Endothelial cell of umbilical vein (primary cell): ENCODE data around the gene ARID1B.

Experiments
- FOS ChIP-seq: IDR thresholded peaks from 2 replicates; pipeline ENCODE4 v1.6.1; 2011; ENCODE audit warnings: mild to moderate bottlenecking, low read length, moderate library complexity, borderline replicate concordance; ENCODE audit not compliant: insufficient read depth
- MYC ChIP-seq: IDR thresholded peaks from one replicate; pipeline ENCODE4 v1.6.1; 2011; ENCODE audit warnings: mild to moderate bottlenecking, low read depth, low read length
- POLR2A ChIP-seq: IDR thresholded peaks from 2 replicates; pipeline ENCODE4 v1.6.1; 2012; ENCODE audit warnings: low read depth, mild to moderate bottlenecking, control low read depth, low read length
- POLR2AphosphoS5 ChIP-seq: IDR thresholded peaks from 2 replicates; pipeline ENCODE4 v1.6.1; 2012; ENCODE audit warnings: low read depth, mild to moderate bottlenecking, control low read depth, low read length, moderate library complexity; ENCODE audit not compliant: insufficient read depth
- TF ChIP-seq, protein P1 (sequence below), 2 donors: IDR thresholded peaks; 1 replicate in 1 of 2; 2 replicates in 1 of 2; pipeline ENCODE4 v1.5.1; 2011; ENCODE audit warnings: low read length in 2 of 2, mild to moderate bottlenecking in 2 of 2, moderate library complexity in 2 of 2, control low read depth in 1 of 2, inconsistent platforms in 1 of 2, low read depth in 1 of 2; ENCODE audit not compliant: insufficient read depth in 1 of 2; ENCODE audit errors: extremely low read depth in 1 of 2

DNA sequence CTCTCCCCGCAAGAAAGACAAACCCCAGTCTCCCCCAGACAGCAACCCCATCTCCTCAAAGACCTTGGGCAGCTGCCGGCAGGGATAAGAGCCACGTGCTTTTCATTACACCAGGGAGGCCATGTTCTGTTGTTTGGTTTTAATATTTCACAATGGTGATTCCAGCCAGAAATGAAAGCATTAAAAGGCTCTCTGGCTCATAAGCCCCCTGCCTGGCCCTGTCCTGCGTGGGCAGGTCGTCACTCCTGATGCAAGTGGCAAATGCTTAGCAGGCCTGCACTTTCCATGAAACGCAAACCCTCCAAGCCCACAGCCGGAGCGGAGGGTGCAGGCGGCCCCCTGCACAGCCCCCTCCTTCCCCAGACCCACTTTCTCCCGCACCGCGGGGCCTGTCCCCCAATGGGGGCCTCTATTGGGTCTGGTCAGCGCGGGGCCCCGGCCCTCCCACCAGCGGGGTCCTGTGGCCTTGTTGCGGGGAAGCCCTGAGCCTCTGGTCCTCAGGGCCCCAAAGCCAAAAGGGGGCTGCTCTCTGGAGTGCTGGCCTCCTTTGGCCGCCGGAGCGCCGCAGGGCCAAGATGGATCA is 469.0 kb downstream of the ARID1B start:
- TF ChIP-seq, protein P1, sequence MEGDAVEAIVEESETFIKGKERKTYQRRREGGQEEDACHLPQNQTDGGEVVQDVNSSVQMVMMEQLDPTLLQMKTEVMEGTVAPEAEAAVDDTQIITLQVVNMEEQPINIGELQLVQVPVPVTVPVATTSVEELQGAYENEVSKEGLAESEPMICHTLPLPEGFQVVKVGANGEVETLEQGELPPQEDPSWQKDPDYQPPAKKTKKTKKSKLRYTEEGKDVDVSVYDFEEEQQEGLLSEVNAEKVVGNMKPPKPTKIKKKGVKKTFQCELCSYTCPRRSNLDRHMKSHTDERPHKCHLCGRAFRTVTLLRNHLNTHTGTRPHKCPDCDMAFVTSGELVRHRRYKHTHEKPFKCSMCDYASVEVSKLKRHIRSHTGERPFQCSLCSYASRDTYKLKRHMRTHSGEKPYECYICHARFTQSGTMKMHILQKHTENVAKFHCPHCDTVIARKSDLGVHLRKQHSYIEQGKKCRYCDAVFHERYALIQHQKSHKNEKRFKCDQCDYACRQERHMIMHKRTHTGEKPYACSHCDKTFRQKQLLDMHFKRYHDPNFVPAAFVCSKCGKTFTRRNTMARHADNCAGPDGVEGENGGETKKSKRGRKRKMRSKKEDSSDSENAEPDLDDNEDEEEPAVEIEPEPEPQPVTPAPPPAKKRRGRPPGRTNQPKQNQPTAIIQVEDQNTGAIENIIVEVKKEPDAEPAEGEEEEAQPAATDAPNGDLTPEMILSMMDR (IDR thresholded peaks at IDR 0.05; ENCODE audit: extremely low read depth in 1 of 2, insufficient read depth in 1 of 2, low read depth in 1 of 2, low read length in 2 of 2), result no peak
- TF ChIP-seq POLR2A, result no peak
- no peak for TF ChIP-seq MYC
- TF ChIP-seq FOS, result no peak
- no peak for TF ChIP-seq POLR2AphosphoS5
